Measurements from ENCODE around the gene POGLUT3.
A peak's percentile ranks its signal among the peaks of the same experiment; 100 is the strongest.

POGLUT3 gene

DNA sequence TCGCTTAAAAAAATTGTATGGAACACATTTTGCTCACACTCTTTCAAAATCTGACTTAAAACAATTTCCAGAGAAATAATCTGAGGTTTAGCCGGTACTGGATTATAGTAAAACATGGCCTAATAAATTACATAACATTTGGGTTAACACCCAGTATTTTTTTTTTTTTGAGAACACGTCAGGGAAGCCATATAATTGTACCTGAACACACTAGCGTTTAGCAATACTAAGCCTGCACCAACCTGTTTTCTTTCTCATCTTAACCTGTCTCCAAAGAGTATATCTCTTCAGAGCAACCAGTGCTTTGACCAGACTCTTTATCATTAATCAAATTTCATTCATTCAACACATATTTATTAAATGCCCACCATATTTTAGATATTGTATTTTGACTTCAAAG, 2.0 kb upstream of the POGLUT3 start:
- no peak for DNase-seq

DNA sequence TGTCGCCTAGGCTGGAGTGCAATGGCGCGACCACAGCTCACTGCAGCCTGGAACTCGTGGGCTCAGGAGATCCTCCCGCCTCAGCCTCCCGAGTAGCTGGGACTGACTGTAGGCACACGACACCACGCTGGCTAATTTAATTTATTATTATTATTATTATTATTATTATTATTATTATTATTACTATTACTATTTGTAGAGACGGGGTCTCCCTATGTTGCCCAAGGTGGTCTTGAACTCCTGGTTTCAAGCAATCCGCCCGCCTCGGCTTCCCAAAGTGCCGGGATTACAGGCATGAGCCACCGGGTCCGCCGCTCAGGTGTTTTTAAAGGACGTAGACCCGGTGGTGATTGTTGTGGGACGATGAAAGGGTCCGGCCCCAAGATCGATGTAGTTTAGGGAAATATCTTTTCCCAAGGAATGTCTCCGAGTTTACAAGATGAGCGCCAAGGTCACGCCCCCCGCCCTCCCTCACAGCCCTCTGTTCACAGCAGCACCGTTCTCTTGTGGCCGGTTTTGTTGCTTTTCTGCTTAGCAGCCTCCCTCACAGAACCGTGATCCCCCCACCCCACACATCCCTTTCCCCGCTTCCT, 728 bp upstream of the POGLUT3 start:
- peak; percentile 14 for DNase-seq

DNA sequence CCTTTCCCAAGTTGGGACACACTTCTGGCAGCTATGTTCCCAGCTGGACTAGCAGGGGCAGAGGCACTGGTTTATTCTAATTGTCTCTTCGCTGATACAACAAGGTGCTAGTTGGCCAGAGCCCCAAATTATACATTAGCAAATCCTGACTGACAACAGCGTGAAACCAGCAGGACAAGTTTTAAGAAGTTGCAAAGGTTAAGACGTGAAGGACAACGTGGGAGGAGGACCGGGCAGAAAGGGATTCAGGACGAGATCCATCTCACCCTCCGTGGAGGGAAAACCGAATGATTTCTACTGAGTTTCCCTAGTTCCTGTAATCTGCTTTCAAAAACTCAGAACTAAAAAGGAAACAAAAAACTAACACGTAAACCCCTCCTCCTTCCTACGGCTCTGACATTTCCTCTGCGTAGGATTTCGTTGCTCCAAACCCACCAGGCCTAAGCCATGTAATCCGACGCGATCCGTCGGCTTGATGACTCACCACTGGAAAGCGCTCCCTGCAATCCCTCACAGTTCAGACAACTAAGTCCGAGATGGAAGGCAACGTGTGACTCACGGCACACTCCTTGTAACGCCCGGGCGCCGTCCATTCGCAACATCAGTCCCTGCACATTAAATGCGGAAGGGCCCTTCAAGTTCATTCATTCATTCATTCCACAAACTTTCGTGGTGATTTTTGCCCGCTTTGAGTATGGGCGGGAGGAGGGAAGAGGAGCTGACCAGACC, 703 bp downstream of the POGLUT3 start:
- peak; percentile 53 for DNase-seq

DNA sequence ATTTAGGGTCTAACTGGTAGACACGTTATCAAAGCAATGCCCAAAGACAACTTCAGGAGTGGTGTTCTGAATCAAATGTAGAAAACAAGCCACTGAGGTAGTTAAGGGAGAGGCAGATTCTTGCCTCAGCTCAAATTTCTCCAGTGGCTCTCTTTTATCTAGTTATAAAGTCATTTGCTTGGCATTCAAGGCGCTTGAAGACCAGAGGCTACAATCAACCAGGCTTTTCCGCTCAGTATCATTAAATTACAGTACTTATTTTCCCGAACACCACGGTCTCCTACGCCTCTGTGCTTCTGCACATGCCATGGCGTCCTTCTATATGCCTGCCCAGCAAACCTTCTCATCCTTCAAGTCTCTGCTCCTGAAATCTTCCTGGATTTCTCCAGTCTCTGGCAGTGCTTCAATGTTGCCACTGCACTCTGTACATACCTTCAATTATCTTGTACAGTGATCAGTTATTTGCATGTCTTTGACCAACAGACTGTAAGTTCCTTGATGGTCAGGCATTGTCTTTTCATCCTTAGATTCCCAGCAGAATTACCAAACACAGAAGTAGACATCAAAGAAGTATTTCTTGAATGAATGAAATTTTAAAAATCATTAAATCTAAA, 1.4 kb downstream of the POGLUT3 start:
- DNase-seq = no peak

DNA sequence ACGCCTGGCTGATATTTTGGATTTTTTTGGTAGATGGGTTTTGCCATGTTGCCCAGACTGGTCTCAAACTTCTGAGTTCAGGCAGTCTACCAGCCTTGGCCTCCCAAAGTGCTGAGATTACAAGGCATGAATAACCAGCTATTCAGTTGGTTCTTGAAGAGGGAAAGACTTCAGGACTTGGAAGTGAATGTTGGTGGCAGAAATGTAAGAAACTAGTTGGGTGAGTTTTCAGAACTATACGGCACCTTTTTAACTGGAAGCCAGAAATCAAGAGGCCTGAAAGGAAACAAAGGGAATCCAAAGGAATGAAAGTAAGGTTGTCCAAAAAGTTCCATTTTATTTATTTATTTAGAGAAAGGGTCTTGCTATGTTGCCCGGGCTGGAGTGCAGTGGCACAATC, 2.9 kb downstream of the POGLUT3 start:
- no peak for DNase-seq

GRCh38 chr11:108494182-108494581, 4.0 kb downstream of the POGLUT3 start:
- no peak for DNase-seq

DNA sequence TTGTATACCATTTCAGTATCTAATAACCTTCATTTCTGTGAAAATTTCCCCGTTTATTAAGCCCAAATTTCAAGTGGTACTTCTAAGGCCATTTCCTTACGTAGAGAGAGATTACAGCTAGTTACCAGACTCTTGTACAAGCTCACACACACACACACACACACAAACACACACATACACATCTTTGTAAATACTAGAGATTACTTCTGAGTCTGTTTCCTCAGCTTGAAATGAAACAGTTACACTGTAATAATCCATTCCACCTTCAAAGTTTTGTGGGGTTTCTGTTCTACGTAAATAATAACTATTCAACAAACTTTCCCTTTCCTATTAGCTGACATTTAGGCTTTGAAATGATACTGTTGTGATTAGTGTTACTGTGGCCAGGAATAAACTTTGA, 6.2 kb downstream of the POGLUT3 start:
- DNase-seq = no peak

GRCh38 chr11:108486828-108487227, 11.4 kb downstream of the POGLUT3 start:
- DNase-seq = no peak

- DNase-seq = no peak
Observed at GRCh38 chr11:108486331-108486730, 11.9 kb downstream of the POGLUT3 start.

DNA sequence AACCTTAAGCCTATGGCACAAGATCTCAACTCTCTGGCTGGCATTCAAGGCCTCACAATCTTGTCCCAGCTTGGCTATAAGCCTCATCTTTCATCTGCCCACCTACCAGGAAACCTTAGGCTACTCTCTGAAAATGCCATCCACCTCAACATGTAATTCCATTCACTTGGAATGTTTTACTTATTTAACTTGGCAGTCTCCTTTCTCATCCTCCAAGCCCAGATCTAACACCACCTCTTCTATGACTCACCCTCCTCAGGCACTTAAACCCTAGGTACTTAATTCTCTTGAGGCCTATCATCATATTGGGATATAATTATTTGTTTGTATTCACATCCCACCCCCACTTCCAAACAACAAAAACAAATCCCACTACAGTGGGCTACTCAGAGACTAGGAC, 15.0 kb downstream of the POGLUT3 start:
- DNase-seq = no peak

DNA sequence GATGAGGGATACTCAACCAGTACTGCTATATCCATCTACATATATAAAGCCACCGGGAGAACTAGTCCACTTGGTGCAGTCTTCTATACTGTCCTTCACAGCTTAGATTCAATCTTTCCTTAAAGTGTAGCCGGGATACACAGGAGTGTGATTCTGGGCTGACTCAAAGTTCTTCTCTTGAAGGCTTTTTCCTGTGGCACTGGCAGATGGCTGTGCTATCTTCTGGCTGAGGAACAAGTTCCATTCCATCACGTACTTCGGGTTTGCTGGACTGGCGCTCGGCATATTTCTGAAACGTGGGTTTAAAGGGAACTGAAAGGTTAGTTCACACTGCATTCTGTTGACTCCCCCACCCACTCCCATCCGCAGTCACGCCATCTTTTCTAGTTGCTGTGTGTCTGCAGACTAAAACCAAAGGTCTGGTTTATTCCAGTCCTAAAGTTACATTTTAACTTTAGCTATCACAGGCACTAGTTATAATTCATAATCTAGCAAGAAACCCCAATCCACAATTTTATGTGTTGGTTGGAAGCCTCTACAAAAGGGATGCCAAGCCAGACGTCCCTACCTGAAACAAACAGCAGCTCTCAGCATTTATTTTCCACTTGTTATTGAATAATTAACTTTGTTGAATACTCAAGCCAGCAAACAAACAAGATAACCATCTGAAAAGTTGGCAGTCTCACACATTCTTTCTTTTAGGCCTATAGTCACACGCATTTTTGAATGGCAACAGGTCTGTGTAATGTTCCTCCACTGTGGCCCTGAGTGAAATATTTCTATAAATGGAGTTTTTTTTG, 23.3 kb downstream of the POGLUT3 start:
- no peak for DNase-seq

DNA sequence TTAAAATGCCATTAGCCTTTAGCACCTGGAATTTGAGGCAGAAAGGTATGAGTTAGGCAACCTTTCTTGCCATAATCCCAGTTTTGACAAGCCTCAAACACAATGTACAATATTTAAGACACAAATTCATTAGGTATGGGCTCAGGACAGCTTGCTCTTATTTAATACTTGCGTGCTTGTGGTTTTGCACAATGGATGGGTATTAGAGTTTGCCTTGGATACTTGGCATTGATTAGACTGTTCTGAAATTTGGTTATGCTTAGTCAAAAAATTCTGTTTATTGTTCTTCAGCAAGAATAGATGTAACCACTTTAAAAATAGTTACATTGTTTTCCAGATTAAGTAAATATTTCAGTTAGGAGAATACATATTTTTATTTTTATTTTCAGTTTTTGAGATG, 25.5 kb downstream of the POGLUT3 start:
- DNase-seq = no peak

- no peak for DNase-seq
Observed at GRCh38 chr11:108468478-108468864, 29.7 kb downstream of the POGLUT3 start.

- DNase-seq = peak; percentile 94
Observed at GRCh38 chr11:108467091-108467823, 30.9 kb downstream of the POGLUT3 start, which contains the start of gene C11orf65. C11orf65 (minus strand) TSS chr11:108467529; CDS start chr11:108461559, 5,970 bp downstream.

DNA sequence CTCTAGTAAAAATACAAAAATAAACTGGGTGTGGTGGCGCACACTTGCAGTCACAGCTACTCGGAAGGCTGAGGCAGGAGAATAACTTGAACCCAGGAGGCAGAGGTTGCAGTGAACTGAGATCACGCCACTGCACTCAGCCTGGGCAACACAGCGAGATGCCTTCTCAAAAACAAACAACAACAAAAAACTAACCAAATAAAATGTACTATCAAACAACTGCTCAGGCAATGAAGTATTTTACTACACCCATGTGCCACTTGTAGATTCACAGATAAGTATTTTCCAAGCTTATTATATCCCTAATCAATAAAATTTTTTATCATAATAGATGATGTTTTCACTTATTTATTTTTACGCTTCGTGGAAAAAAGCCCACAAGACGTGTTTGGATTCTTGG, 31.8 kb downstream of the POGLUT3 start:
- DNase-seq = no peak

DNA sequence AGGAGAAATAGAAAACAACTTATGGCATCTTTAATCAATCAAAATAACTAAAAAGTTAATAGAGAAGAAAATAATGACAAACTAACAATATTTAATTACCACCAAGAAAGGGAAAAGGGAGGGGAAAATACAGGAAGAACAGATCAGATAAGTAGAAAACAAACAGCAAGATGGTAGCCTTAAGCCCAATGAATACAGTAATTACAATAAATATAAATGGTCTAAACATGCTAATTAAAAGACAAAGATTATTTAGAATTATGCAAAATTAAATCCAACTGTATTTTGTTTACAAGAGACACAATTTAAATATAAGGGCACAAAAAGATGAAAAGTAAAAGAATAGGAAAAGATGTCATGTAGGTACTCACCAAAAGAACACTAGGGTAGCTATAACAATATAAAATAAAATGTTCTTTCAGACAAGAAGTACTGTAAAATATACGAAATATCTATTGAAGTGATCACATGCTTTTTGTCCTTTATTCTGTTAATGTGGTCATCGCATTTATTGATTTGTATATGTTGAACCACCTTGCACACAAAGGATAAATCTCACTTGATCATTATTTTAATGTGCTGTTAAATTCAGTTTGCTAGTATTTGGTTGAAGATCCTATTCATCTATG, 44.9 kb downstream of the POGLUT3 start:
- DNase-seq = no peak
